AML-193 (cell line): ENCODE data around the gene ZNF469.

Experiments
- DNase-seq, 2 experiments: peaks; one replicate each; lab custom pipeline; 2025; lab: John Stamatoyannopoulos, UW

The ZNF469 gene

DNA sequence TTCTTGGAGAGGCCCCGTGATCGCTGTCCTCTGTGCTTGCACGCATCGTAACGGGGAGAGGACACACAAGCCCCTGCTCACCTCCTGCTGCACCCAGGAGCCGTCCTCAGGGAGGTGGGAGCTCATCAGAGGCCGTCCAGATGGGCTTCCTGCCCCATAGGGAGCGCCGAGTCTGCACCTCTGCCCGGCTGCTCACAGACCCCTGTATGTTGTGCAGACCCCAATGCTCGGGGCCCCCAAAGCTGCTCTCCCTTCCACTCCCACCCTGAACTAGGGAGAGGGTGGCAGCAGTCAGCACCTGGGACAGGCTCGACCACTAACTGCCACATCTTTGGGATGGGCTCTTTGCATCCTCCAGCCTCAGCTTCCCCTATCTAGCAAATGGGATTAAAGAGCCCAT, 4.4 kb upstream of the ZNF469 start:
- no peak for DNase-seq

DNA sequence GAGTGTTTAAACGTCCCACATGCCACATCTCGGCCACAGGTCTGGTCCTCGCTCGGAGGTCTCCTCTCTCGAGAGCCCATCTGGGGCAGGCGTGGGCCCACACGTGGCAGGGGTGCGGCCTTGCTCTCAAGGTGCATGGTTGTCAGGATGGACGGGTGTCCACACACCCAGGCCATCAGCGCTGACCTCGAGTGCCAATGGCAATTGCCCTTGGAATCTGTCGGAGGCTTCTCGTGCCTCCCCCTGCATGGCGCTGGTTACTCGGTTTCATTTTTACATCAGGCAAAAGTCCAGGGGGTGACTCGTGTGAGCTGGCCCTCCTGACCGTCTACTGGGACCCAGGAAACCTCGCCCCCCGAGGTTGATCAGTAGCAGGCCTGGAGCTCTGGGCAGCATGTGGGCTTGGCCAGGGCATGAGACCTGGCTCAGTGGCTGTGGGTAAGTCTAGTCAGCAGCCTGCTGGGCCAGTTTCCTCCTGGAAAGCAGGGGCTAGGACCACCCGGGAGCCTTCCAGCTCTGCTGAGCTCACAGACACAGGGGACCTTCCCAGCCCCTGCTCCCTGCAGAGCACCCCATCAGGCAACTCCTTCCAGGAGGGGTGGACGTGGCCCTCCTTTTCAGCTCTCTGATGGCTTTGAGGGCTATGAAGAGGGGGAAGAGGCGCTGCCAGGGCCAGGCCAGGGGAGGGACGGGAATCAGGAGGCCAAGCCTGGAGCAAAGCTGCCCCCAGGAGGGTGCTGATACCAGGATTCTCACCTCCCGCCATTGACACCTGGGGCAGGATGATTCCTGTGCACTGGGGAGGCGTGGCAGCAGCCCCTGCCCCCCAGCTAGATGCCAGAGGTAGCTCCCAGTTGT, 3.7 kb upstream of the ZNF469 start:
- no peak for DNase-seq

DNA sequence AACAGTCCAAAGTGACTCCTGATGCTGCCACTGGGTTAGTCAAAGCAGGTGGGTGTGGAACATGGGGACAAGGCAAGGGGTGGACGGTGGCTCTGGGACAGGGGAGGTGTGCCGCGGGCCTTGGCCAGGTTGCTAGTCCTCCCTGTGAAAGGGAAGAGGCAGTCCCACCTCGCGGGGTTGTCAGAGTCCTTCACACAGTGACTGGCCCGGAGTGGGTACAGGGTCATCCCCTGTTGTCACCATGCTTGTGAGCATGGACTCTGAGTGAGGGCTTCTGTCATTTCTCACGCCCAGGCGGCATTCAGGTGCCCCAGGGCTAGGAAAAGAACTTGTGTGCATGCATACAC, 3.1 kb upstream of the ZNF469 start:
- DNase-seq: no peak

DNA sequence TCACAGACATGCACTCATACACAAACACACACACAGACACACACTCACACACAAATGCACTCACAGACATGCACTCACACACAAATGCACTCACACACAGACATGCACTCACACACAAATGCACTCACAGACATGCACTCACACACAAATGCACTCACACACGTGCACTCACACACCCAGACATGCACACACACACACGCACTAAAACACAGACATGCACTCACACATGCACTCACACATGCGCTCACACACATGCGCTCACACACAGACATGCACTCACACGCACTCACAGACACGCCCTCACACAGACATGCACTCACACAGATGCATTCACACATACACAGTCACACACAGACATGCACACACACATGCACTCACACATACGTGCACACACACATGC, 2.7 kb upstream of the ZNF469 start:
- no peak for DNase-seq

DNA sequence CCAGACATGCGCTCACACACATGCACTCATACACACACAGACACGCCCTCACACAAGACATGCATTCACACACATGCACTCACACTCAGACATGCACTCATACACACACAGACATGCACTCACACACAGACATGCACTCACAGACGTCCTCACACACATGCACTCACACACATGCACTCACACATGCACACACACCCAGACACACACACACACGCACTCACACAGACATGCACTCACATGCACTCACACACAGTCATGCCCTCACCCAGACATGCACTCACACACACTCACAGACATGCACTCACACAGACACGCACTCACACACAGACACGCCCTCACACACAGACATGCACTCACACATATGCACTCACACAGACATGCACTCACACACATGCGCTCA, 2.1 kb upstream of the ZNF469 start:
- no peak for DNase-seq

DNA sequence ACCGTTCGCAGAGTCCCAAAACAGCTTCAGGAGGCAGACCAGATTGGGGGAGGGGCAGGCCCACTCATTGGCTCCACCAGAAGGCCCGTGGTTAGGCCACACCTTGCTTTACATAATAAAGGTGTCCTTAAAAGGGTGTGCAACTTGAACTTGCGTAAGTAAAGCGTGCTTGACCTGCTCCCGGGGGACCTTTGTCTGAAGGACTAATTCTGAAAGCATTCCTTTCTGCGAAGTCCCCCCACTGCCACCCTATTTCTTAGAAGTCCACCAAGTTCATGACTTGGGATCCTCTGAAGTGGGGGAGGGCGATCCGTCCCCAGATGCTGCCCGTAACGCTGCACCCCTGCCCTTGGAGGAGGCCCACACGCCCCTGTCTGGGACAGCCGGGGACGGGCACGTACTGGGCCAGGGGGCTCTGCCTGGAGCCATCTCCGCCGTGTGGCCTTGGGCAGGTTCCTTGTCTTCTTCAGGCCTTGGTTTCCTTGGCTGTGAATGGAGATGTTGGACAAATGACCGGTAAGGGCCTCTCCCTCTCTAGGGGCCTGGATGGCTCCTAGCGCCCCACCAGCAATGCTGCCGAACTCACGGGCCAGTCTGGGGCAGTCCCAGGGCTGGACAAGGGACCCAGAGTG, 823 bp upstream of the ZNF469 start:
- DNase-seq: no peak

DNA sequence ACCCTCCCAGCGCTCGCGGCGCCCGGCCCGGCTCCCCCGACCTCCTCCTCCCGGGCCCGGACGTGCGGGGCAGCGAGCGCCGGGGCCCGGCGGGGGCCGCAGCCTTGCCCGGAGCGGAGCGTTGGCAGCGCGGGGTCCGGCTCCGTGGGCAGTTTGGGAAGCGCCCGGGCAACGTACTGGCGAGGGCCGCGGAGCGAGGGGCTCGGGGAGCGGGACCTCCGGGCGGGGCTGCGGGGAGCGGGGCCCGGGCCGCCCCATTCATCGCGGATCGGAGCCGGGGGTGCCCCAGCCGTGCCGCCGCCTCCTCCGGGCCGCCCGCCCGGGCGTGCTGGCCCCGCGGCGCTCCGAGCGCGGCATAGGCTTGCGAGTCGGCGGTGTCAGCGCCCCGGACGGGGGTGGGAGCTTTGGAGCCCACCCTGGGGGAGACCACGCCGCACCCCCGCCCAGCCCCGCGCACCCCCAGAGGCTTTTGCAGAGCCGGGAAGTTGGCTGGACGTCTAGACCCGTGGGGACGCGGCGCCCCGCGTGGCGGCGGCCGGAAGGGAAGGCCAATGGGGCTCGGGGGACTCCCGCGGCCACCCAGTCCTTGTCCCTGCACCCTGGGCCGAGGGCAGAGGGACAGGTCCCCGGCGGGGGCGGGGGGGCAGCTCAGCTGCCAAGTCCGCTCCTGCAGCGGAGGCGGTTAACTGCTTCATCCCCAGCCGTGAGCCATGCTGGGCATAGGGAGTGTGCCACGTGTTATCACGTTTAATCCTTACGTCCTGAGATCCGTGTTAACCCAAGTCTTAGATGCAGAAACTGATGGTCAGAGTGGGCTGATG, 852 bp downstream of the ZNF469 start:
- DNase-seq: no peak

DNA sequence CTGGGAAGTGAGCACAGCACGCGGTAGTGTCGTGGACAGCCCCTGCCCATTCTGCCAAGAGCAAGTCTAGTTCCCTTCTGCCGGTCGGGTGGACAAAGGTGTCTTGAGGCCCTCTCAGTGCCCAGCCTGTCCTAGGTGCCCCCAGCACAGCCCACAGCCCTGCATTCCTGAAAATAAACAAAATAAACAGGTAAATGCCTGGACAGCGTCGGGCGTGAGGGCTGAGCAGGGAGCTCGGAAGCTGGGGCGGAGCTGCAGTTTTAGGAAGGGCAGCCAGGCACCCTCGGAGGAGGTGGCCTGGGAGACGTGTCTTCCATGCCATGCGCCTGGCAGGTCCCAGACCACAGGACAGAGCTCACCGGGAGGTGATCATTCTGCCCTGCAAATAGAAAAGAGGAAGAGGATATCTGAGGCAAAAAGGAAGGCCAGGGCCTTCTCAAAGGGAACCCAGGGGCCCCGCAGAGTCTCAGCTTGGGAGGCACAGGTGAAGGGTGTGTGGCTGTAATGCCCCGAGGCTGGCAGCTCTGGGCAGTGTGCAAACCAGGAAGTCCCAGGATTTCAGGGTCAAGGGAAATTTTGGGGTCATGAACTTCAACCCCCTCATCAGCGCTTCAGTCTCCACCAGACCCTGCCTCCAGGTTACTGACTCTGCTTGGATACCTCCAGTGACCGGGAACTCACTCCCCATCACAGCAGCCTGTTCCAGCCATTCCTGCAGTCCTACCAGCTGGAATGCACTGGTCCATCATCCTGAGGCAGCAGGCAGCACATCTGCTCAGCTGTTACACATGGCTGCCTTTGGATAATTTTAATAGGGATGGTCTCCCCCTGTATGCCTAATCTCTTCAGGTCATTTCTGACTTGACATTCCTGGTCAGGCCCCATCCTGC, 1.7 kb downstream of the ZNF469 start:
- no peak for DNase-seq

DNA sequence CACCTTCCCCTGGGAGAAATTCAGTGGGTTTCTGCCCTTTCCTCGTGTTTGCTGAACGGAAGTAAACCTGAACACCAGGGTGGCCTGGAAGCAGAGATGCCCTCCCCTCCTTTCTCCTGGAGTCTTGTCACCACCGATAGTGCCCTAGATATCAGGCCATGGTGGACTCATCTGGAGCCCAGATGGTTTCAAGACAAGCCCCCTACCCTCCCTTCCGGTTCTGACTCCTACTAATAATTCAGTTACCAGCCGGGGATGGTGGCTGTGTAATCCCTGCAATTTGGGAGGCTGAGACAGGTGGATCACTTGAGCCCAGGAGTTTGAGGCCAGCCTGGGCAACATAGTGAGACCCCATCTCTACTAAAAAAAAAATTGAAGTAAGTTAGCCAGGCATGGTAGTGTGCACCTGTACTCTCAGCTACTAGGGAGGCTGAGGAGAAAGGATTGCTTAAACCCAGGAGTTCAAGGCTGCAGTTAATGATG, 2.4 kb downstream of the ZNF469 start:
- no peak for DNase-seq

DNA sequence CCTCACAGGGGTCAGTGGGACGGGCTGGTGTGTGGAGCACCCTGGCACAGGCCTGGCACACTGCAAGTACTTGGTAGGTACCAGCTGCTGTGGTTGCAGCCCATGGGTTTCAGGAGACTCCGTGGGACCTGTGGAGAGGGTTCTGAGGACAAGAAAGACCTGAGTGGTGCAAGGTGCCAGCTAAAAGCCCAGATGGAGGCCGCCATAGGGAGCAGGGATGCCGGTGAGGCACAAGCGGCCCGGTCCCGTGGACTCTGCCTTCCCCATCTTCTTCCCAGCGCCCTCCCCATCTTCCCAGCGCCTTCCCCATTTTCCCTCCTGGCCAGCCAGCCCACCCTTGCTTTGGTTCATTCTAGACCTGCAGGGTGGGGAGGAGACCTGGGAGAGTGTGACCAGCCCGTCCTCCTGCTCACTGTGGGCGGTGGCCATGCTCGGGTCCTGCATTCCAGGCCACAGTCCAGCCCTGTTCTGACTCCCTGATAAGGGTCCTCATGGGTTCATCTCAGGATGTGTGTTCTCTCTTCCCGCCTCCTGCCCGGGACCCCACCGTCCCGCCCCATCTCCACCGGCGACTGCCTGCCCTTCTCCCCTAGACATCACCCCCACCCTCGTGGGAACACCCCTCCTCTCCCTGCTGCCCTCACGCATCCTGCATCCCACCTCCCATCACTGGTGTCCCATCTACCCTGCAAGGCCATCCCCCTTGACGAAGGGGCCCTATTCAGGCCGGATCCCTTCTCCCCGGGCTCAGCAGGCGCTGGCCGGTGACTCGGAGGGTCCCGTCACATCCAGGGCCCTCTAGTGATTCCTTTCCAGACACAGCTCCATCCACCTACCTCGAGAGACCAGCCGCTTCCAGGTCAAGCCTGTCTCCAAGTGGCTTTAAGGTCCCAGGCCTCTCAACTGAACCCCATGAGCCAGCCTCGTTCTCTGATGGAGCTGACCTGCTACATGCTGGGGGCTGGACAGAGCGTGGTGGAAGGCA, 3.4 kb downstream of the ZNF469 start:
- no peak for DNase-seq

DNA sequence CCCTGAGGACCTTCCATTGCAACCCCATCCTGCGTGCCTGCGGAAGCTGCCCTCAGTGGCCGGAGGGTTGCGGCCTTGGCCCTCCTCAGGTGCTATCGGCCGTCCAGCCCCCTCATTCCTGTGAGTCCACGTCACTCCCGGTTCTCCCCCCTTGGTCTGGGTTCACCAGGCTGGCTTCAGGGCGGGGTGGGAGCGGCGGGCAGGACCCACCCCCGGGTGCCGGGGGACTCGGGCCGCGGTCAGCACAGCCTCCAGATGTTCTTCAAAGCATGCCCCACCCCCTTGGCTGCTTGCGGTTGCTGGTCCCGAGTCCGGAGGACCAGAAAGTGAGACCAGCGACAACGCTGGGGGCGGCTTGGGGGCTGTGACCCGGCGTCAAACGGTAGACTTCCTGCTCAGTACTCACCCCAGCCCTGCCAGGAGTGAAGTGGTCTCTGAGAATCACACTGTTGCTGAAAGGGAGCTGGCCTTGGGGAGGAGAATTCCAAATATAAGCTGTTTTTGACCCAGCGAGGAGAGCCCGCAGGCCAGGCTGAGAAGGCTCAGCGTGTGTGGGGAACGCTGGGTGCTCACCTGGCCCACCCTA, 4.5 kb downstream of the ZNF469 start:
- DNase-seq: no peak

DNA sequence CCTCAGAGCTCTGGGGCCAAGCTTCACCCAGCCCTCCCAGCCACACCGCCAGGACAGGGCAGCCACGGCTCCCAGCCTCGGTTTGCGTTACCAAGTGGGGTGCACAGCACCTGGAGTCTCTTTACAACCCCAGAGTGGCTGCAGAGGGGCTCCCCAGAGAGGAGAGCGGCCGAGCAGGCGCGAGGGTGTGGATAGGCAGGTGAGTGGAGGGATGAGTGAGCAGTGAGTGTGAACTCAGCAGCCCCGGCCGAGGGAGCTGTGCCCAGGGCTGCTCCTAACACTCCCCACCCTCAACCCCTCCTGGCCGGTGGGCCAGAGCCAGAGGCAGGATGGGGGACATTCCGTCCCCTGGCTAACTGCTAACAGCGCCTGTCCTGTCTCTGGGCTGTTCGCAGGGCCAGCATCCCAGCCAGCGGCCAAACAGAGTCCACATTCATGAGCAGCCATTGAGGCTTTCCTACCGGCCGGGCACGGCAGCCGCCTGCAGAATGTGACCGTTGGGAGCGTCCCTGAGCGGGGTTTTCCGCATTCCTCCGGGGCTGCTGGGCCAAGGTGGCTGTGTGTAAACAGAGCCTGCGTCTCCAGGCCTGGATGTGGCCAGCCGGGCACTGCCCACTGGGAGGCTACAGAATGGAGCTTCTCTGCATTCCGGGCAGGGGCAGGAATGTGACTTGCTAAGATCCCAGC, 5.3 kb downstream of the ZNF469 start:
- no peak for DNase-seq

DNA sequence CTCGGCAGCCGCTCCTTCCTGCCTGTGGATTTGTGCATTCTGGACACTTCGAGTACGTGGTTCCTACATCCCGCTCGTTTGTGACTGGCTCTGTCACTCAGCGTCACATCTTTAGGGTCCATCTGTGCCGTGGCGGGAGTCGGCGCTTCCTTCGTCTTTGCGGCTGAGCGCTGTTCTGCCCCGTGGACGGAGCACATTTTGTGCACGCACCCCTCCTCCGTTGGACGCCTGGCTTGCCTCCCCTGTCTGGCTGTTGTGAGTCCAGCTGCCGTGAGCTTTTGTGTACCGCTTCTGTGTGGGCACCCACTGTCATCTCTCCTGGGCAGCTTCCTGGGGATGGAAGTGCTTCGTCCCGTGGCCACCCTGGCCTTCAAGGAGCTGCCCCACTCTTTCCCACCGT, 6.4 kb downstream of the ZNF469 start:
- no peak for DNase-seq

DNA sequence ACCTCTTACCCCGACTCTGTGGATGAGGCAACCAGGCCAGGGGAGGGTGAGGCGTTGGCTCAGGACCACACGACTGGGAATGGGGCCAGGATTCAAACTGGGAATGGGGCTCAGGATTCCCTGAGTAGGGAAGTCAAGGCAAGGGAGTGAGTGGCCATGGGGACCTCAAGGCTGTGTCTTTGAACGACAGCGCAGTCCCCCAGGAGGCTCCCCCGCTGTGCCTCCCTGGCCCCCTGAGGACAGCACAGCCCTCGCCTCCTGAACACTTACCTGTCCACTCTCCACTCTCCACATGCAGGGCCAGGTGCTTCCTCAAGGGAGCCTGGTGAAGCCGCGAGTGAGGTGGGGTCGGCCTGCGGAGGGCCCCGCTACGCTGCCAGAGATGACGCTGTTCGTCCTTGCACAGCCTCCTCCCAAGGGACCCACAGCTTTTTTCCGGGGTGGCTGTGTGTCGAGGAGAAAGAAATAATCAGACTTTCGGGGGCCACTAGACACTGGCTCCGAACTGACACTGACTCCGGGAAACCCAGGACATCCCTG, 6.9 kb downstream of the ZNF469 start:
- DNase-seq: no peak

DNA sequence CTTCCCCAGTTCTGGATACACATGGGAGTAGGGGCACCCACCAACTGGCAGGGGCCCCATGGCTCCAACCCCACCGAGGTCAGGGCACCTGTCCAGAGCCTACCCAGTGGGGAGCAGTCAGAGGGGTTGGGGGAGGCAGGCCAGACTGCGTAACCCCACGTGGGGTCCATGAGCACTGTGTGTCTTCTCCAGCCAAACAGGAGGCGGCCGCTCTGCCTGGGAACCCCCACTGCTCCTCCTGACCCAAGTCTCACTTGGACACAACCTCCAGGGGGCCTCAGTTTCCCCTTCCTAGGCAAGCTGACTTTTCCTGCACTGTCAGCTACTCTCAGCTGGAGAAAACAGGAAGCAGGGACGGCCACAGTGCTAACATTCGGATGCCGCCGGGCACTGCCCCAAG, 7.5 kb downstream of the ZNF469 start:
- no peak for DNase-seq

DNA sequence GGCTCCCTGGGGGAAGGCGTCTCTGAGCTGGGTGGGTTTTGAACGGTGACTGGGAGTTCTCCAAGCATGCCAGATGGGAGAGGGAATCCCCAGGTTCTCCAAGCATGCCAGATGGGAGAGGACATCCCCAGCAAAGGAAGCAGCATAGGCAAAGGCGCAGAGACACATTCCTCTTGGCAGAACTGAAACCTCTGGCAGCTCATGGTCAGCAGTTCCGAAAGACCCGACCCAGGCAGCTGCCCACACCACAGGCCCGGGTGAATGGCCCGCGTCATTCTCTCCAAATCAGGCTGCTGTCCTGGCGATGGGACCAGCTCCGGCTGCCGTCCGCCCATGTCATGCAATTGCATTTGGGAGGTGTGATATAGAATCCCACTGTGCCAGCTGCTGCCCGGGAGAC, 8.0 kb downstream of the ZNF469 start:
- no peak for DNase-seq

DNA sequence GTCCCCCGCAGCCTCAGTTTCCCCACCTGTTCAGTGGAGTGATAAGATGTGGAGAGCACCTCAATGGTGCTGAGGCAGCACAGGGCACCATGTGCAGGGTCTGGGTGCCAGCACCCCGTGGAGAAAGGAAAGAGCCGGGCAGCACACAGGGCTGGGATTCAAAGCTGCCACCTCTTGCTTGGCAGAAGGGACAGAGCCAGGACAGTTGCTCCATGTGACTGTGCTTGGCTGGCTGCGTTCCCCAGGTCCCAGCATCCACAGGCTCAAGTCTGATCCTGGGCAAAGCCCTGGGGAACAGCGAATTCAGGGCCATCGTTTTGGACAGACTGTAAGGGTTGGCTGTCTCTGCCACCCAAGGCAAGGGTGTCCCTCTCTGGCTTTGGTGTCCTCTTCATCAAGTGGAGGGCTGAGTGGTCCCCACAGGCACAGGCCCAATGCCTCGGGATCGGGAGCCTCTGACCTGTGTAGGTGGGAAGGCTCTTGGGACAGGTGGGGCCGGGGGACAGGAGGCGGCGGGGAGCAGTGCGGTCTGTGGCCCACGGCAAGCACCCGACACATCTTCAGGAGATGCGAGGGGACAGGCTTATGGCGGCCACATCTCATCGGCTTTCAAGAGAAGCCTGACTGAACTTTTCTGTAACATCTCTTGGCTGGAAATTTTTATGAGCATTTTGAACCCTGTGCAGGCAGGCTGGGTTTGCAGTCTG, 8.5 kb downstream of the ZNF469 start:
- DNase-seq: no peak

DNA sequence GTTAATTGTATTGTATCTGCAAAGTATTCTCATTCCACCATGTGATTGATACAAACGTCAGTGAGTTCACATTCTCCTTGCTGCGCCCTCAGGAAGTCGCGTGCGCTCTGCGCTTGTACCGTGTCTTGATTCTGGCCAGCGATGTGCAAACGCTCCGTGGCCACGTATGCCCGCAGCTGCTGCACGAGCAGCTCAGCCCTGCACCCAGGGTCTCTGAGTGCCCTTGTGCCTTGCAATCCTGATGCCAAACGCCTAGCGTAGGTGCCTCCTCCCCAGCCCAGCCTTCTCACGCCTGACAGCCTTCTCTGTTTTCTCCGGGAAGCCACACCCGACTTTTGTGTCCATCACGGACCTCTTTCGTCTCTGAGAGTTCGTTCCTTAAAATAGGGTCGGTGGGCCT, 9.4 kb downstream of the ZNF469 start:
- DNase-seq: no peak

DNA sequence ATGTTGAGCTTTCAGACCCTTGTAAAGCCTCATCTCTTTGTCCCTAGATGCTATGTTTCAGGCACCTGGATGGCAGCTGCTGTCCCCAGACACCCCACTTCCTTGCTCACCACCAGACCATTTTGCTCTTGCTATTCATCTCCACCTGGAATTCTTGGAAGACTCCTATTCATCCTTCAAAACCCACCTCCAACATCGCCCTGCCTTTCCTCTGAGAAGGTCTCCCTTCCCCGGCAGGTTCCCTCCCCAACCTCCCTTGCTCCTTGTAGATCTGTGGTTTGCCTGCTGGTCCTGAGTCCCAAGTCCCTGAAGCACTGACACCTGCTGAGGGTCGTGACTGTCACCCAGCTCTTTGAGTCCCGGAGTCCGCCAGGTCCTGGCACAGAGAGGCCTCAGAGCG, 9.9 kb downstream of the ZNF469 start:
- DNase-seq: no peak
